K562 treated with DMSO at 1 percent for 24 hours (cell line): ENCODE data around the gene GCA. TPM values are rescaled to one million over a fixed set of nuclear protein-coding genes. Genes with fewer than 3 reads are reported as not detected.

Source experiments
- total RNA-seq: library from RNA; unstranded; fragments of 300-600 nt; gene quantifications from 2 replicates; pipeline ENCODE4 v1.2.3, GENCODE V29; 2022; ENCODE audit warnings: low read depth; ENCODE audit not compliant: insufficient read depth

GCA gene, protein sequence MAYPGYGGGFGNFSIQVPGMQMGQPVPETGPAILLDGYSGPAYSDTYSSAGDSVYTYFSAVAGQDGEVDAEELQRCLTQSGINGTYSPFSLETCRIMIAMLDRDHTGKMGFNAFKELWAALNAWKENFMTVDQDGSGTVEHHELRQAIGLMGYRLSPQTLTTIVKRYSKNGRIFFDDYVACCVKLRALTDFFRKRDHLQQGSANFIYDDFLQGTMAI
- total RNA-seq, result 1.9 TPM in 2 replicates

DNA sequence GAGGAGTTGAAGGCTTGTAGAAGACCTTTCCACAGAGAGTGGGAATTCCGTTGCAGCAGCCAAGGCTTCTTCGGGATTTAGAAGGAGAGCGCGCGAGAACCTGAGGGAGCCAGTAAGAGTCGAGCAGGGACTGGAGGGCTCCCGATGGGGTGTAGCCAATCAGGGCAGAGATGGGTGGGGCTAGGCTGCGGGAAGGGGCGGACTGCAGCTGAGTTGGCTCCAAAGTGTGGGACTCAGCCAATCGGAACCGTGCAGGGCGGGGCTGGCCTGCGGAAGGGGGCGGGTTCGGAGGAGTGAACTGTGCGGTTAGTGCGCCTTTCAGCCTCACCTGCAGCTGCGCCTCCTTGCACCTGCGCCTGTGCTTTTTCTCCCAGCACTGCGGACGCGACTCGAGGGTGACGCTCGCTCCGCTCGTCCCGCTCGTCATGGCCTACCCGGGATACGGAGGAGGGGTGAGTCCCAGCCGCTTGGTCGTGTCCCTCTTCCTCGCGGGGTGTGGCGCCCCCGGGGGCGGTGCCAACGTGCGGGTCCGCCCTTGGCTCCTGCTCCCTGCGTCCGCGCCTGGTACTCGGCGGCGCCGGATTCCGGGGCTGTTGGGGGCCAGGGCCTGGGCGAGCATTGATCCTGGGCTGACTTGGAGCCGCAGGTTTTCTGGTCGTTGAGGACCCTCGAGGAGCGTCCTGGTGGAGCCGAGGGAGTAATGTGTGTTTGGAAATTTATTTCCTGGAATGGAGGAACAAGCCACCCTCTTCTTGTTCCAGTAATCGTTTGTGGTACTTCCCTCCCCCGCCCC is at the start of gene GCA:
GCA (plus strand) TSS at position 309 of the 793 bp plus-strand sequence; CDS start at position 426, 117 bp downstream.

DNA sequence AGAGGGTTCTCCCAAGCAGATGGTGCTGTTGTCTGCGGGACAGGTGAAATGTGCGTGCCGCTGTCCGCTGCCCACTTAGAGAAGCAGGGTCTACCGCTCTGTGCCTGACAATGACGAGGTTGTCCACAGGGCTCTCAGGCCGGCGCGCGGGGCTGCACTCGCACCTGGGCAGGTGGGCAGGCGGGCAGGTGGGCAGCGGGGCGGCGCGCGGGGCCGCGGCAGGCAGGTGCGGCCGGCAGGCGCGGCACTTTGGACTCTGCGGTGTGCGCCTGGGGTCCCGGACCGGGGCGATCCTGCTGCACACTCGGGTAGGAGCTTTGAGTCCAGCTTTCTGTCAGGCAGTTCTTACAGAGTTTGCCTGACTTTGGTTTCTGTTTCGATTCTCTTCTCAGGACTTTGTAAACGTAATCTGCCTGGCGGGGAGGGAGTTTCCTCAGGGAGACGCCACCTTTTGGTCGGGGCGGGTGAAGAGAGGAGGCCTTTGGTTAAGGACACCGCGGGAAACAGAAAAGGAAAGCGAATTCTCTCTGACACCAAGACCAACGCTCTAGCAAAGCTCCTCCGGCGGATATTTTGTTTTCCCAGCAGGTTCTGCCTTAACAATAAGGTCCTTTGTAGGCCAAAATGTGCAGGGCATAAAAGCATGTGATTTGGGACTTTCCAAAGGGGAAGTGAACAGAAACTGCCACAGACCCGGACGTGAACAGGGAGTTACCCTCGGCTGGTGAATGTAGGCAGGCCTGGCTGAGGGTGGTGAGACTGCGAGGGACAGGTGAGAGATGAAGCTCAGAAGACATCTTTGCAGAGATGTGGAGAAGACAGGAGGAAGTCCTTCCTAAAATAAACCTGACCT is 25.4 kb upstream of the GCA start, which contains the start of gene IFIH1:
IFIH1 (minus strand) TSS at position 357 of the 853 bp plus-strand sequence. CDS start 377 bp downstream, outside the sequence.

Other genes with a start within 250 kb of the GCA start
- not detected in 2 replicates for gene GCG, start 191.9 kb upstream of the GCA start, total RNA-seq
- not detected in 2 replicates for gene FAP, start 100.7 kb upstream of the GCA start, total RNA-seq
- gene IFIH1, start 25.4 kb upstream of the GCA start, total RNA-seq, result 6.8 and 8.7 TPM in 2 replicates